HEK293T (cell line): ENCODE results near the gene LRRC4C.

Experiments
- ARNT ChIP-seq: fragments of 450-650 bp; IDR thresholded peaks from 2 replicates; pipeline ENCODE4 v1.6.1; 2017; ENCODE audit warnings: mild to moderate bottlenecking
- BHLHE40 ChIP-seq: fragments of 450-650 bp; IDR thresholded peaks from 2 replicates; pipeline ENCODE4 v1.6.1; 2016; ENCODE audit warnings: mild to moderate bottlenecking, moderate library complexity, borderline replicate concordance
- FOXM1 ChIP-seq: fragments of 450-650 bp; IDR thresholded peaks from 2 replicates; pipeline ENCODE4 v1.6.1; 2017; ENCODE audit warnings: mild to moderate bottlenecking, borderline replicate concordance
- HDGF ChIP-seq: fragments of 450-650 bp; IDR thresholded peaks from 2 replicates; pipeline ENCODE4 v1.6.1; 2017; ENCODE audit warnings: antibody characterized with exemption, borderline replicate concordance
- L3MBTL2 ChIP-seq: fragments of 450-650 bp; conservative IDR thresholded peaks from 2 replicates; pipeline ENCODE4 v1.6.1; 2016; ENCODE audit warnings: mild to moderate bottlenecking
- SP1 ChIP-seq: fragments of 450-650 bp; IDR thresholded peaks from 2 replicates; pipeline ENCODE4 v1.6.1; 2017
- SUZ12 ChIP-seq: fragments of 450-650 bp; IDR thresholded peaks from 2 replicates; pipeline ENCODE4 v1.6.1; 2016; ENCODE audit warnings: mild to moderate bottlenecking
- TARDBP ChIP-seq: fragments of 450-650 bp; IDR thresholded peaks from 2 replicates; pipeline ENCODE4 v1.6.1; 2016
- ZNF384 ChIP-seq: fragments of 450-650 bp; IDR thresholded peaks from 2 replicates; pipeline ENCODE4 v1.6.1; 2016
- TF ChIP-seq, protein P1 (sequence below): fragments of 450-650 bp; IDR thresholded peaks from 2 replicates; pipeline ENCODE4 v1.6.1; 2016

DNA sequence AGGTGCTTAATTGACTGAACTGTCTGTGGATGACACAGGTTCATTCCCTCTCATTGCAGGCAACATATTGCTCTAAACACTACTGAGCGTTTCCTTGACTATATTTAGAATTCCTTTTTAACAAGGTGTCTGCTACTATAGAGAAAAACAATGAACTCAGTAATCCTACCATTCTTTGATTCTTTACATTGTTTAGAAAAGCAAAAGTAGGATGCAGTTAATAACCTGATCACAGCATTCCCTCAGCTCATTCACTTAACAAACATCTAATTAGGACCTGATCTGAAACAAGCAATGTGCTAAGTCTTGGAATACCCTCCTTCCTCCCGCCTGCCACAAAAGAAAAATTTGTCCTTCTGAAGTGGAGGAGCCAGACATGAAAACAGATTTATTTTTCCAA, 313.1 kb downstream of the LRRC4C start:
- TF ChIP-seq ZNF384 (no peak), BHLHE40 (no peak), TARDBP (no peak), FOXM1 (no peak), SP1 (no peak), HDGF (no peak), SUZ12 (no peak), ARNT (no peak), L3MBTL2 (no peak)
- TF ChIP-seq, protein P1, sequence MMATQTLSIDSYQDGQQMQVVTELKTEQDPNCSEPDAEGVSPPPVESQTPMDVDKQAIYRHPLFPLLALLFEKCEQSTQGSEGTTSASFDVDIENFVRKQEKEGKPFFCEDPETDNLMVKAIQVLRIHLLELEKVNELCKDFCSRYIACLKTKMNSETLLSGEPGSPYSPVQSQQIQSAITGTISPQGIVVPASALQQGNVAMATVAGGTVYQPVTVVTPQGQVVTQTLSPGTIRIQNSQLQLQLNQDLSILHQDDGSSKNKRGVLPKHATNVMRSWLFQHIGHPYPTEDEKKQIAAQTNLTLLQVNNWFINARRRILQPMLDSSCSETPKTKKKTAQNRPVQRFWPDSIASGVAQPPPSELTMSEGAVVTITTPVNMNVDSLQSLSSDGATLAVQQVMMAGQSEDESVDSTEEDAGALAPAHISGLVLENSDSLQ, result no peak
